Endothelial cell of umbilical vein (primary cell): ENCODE results near the gene AGT. TPM values are rescaled to one million over a fixed set of nuclear protein-coding genes. Genes with fewer than 3 reads are reported as not detected.

Source experiments
- BruUV-seq: library from RNA; stranded (reverse); fragments of 400-500 nt; replicated peaks from 2 replicates; lab custom pipeline; 2021; lab: Mats Ljungman, UMichigan
- CTCF ChIA-PET: fragments of 300-600, 350-600 bp; sonication (Branson Sonifier 250); formaldehyde crosslinking; loops from one replicate; lab custom pipeline; 2021; ENCODE audit warnings: antibody characterized with exemption, inconsistent platforms; lab: Charles Lee
- POLR2A ChIA-PET: fragments of 300-600, 350-600 bp; sonication (Branson Sonifier 250); formaldehyde crosslinking; loops from one replicate; lab custom pipeline; 2021; ENCODE audit warnings: antibody characterized with exemption, inconsistent platforms; lab: Charles Lee
- DNase-seq: peaks from one replicate; pipeline ENCODE4 v3.0.0-alpha.2; 2011; ENCODE audit warnings: low read depth, low spot score
- FAIRE-seq: peaks from 2 replicates; lab custom pipeline; 2011; peaks lifted over from hg19 to GRCh38; lab: Jason Lieb, UNC
- H2AFZ ChIP-seq: 2 replicates; pipeline ENCODE4 v1.6.0; 2012; ENCODE audit warnings: low read depth, low read length, control low read depth, inconsistent platforms
- H3K27ac ChIP-seq: 2 replicates; pipeline ENCODE4 v1.5.1; 2011; ENCODE audit warnings: low read depth, mild to moderate bottlenecking, control low read depth, low read length, moderate library complexity; ENCODE audit not compliant: insufficient read depth
- H3K27me3 ChIP-seq, 2 experiments: 2 replicates each; pipeline versions ENCODE4 v1.6.0 to v1.6.1; 2011; ENCODE audit warnings: low read length in 2 of 2, mixed read lengths in 1 of 2; ENCODE audit not compliant: control insufficient read depth in 2 of 2, insufficient read depth in 2 of 2
- H3K36me3 ChIP-seq, 2 experiments: 2 replicates in 1 of 2; 3 replicates in 1 of 2; pipeline ENCODE4 v1.5.1; 2011; ENCODE audit warnings: low read length in 2 of 2, mild to moderate bottlenecking in 1 of 2, moderate library complexity in 1 of 2; ENCODE audit not compliant: control insufficient read depth in 2 of 2, insufficient read depth in 2 of 2; ENCODE audit errors: extremely low read depth in 1 of 2
- H3K4me1 ChIP-seq: 3 replicates; pipeline ENCODE4 v1.5.1; 2011; ENCODE audit warnings: mild to moderate bottlenecking, low read length; ENCODE audit not compliant: control insufficient read depth, insufficient read depth; ENCODE audit errors: extremely low read depth
- H3K4me2 ChIP-seq: 2 replicates; pipeline ENCODE4 v1.6.1; 2011; ENCODE audit warnings: low read length, control low read depth, mixed read lengths; ENCODE audit not compliant: insufficient read depth
- H3K4me3 ChIP-seq, 3 experiments: fragments of 200-600 bp in 1 of 3; sonication (generic), shearing (Covaris generic) in 1 of 3; replicated peaks in 1 of 3; 2 replicates each; pipeline ENCODE4 v1.5.1; 2011 to 2016; ENCODE audit warnings: control low read depth in 3 of 3, low read length in 3 of 3, mild to moderate bottlenecking in 2 of 3, inconsistent platforms in 1 of 3, low read depth in 1 of 3, moderate library complexity in 1 of 3; ENCODE audit not compliant: insufficient read depth in 1 of 3
- H3K79me2 ChIP-seq: 2 replicates; pipeline ENCODE4 v1.6.0; 2012; ENCODE audit warnings: low read length, inconsistent platforms; ENCODE audit not compliant: control insufficient read depth, insufficient read depth
- H3K9ac ChIP-seq: replicated peaks from 2 replicates; pipeline ENCODE3; 2011; ENCODE audit warnings: low read length, control low read depth; ENCODE audit not compliant: insufficient read depth; ENCODE audit errors: extremely low read depth
- H3K9me1 ChIP-seq: replicated peaks from 3 replicates; pipeline ENCODE4 v1.6.0; 2011; ENCODE audit warnings: mild to moderate bottlenecking, low read length; ENCODE audit not compliant: control insufficient read depth, insufficient read depth; ENCODE audit errors: extremely low read depth
- H3K9me3 ChIP-seq: replicated peaks from 2 replicates; pipeline ENCODE4 v1.5.1; 2012; ENCODE audit warnings: low read length, inconsistent platforms; ENCODE audit not compliant: control insufficient read depth, insufficient read depth
- H4K20me1 ChIP-seq: replicated peaks from 2 replicates; pipeline ENCODE3; 2011; ENCODE audit warnings: mild to moderate bottlenecking, low read length; ENCODE audit not compliant: control insufficient read depth, insufficient read depth; ENCODE audit errors: extremely low read depth
- CTCF ChIP-seq, 2 donors: IDR thresholded peaks; 1 replicate in 1 of 2; 2 replicates in 1 of 2; pipeline ENCODE4 v1.5.1; 2011; ENCODE audit warnings: low read length in 2 of 2, mild to moderate bottlenecking in 2 of 2, moderate library complexity in 2 of 2, control low read depth in 1 of 2, inconsistent platforms in 1 of 2, low read depth in 1 of 2; ENCODE audit not compliant: insufficient read depth in 1 of 2; ENCODE audit errors: extremely low read depth in 1 of 2
- EZH2 ChIP-seq: IDR thresholded peaks from 2 replicates; pipeline ENCODE4 v1.6.1; 2012; ENCODE audit warnings: borderline replicate concordance, low read depth, mild to moderate bottlenecking, moderate library complexity, low read length, inconsistent platforms; ENCODE audit not compliant: severe bottlenecking
- FOS ChIP-seq: IDR thresholded peaks from 2 replicates; pipeline ENCODE4 v1.6.1; 2011; ENCODE audit warnings: mild to moderate bottlenecking, low read length, moderate library complexity, borderline replicate concordance; ENCODE audit not compliant: insufficient read depth
- GATA2 ChIP-seq: IDR thresholded peaks from 2 replicates; pipeline ENCODE4 v1.7.0; 2011; ENCODE audit warnings: low read depth, mild to moderate bottlenecking, moderate library complexity, mixed read lengths, low read length; ENCODE audit not compliant: insufficient read length, insufficient read depth
- JUN ChIP-seq: IDR thresholded peaks from 2 replicates; pipeline ENCODE4 v1.6.1; 2011; ENCODE audit warnings: borderline replicate concordance, low read depth; ENCODE audit not compliant: insufficient read length, insufficient read depth
- MAX ChIP-seq: IDR thresholded peaks from 2 replicates; pipeline ENCODE4 v1.6.1; 2011; ENCODE audit not compliant: insufficient read depth, insufficient read length
- MYC ChIP-seq: IDR thresholded peaks from one replicate; pipeline ENCODE4 v1.6.1; 2011; ENCODE audit warnings: mild to moderate bottlenecking, low read depth, low read length
- POLR2A ChIP-seq: IDR thresholded peaks from 2 replicates; pipeline ENCODE4 v1.6.1; 2012; ENCODE audit warnings: low read depth, mild to moderate bottlenecking, control low read depth, low read length
- POLR2AphosphoS5 ChIP-seq: IDR thresholded peaks from 2 replicates; pipeline ENCODE4 v1.6.1; 2012; ENCODE audit warnings: low read depth, mild to moderate bottlenecking, control low read depth, low read length, moderate library complexity; ENCODE audit not compliant: insufficient read depth
- dilution Hi-C: fragments of 300-500 bp; cut with MboI; formaldehyde crosslinking; loops from one replicate; pipeline ENCODE4 v1.15.0; 2019; ENCODE audit warnings: low sequenced_read_pairs; ENCODE audit not compliant: extremely low pct_ligation_motif_present
- intact Hi-C: fragments of 100-400 bp; cut with micrococcal nuclease; formaldehyde crosslinking; loops from one replicate; pipeline ENCODE4 v1.10.0; 2022
- polyA plus RNA-seq, 4 experiments: library from polyadenylated mRNA; depleted of rRNA in 3 of 4; stranded (reverse) in 3 of 4; unstranded in 1 of 4; fragments of >200 nt; gene quantifications; 2 replicates each; pipeline versions ENCODE4 v1.2.1 to v1.2.3, GENCODE V29; 2011 to 2012; ENCODE audit warnings: missing spikeins in 1 of 4
- total RNA-seq: library from RNA; stranded (reverse); gene quantifications from 2 replicates; pipeline ENCODE4 v1.2.3, GENCODE V29; 2021

Gene AGT
- total and polyA plus RNA-seq, 2 donors (not counting 3 experiments of a cell fraction or from before 2014, with no cell fraction given) = not detected

GRCh38 chr1:230686747-230687146 is 27.2 kb downstream of the AGT start:
- no peak for TF ChIP-seq EZH2
- TF ChIP-seq JUN = no peak
- TF ChIP-seq MAX = no peak
- no peak for TF ChIP-seq FOS
- no peak for TF ChIP-seq MYC
- CTCF ChIA-PET = interaction anchor here (1.2 kb wide), 1 partner anchor 45 kb away, joined by 3 read pairs; no protein-coding TSS in a partner anchor

DNA sequence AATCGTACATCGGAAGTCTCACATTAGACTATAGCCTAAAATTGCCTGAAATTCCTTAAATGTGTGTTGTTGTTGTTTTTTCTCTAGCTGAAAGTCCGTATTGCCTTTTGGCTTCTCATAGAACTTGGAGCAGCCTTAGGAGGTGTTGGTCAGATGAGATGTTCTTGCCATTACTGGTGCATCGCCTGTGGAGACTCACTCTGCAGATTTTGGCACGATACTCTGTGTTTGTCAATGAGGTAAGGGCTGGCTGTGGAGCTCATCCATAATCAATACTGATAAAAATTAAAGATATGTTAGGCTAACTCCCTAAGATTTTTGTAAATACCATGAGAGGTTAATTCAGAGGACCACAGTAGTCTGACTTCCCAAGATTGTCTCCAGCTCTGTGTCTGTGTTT is 28.9 kb downstream of the AGT start:
- FAIRE-seq = no peak

More at GRCh38 chr1:230686747-230687146, 27.2 kb downstream of the AGT start:
- no peaks in the 10 kb centered on the region for H3K9me1 ChIP-seq
- intact Hi-C loops = no loop called here
- no peaks in the 10 kb centered on the region for H3K79me2 ChIP-seq
- no peak for DNase-seq
- H3K27me3 ChIP-seq = no peaks in the 10 kb centered on the region
- no peak overlapping the region for H3K4me3 ChIP-seq
- peaks cover 1% of the 10 kb centered on the region for H3K4me1 ChIP-seq
- no peak for FAIRE-seq
- H3K4me2 ChIP-seq = no peak overlapping the region
- no peaks in the 10 kb centered on the region for H3K9me3 ChIP-seq
- BruUV-seq = no TSS peak
- peaks cover 7 to 20% of the 10 kb centered on the region in 2 experiments for H3K36me3 ChIP-seq
- POLR2A ChIA-PET = no interaction called here
- H3K9ac ChIP-seq = no peak overlapping the region
- H2AFZ ChIP-seq = no peak overlapping the region
- H3K27ac ChIP-seq = no peak overlapping the region
- dilution Hi-C loops = no loop called here
- no peaks in the 10 kb centered on the region for H4K20me1 ChIP-seq

More for the DNA sequence above, 28.9 kb downstream of the AGT start:
- H4K20me1 ChIP-seq = no peaks in the 10 kb centered on the region
- no peaks in the 10 kb centered on the region for H3K79me2 ChIP-seq
- DNase-seq = no peak
- no TSS peak for BruUV-seq
- H3K27me3 ChIP-seq = no peaks in the 10 kb centered on the region
- no peak overlapping the region for H2AFZ ChIP-seq
- TF ChIP-seq FOS (no peak), MAX (no peak), POLR2A (no peak), POLR2AphosphoS5 (no peak), MYC (no peak), GATA2 (no peak), CTCF (IDR thresholded peaks at IDR 0.05; ENCODE audit: extremely low read depth in 1 of 2, insufficient read depth in 1 of 2, low read depth in 1 of 2, low read length in 2 of 2) (no peak), EZH2 (no peak), JUN (no peak)
- no peak overlapping the region for H3K9ac ChIP-seq
- H3K4me2 ChIP-seq = no peak overlapping the region
- no peak overlapping the region for H3K4me3 ChIP-seq
- H3K36me3 ChIP-seq = peaks cover 3 to 14% of the 10 kb centered on the region in 2 experiments
- no peak overlapping the region for H3K27ac ChIP-seq
- intact Hi-C loops (no loop called here), dilution Hi-C loops (no loop called here)
- no peaks in the 10 kb centered on the region for H3K9me3 ChIP-seq
- no peaks in the 10 kb centered on the region for H3K9me1 ChIP-seq
- peaks cover 4% of the 10 kb centered on the region for H3K4me1 ChIP-seq
- CTCF ChIA-PET = no interaction called here
- POLR2A ChIA-PET = no interaction called here
